ENCODE results near the gene WDR55. TPM values are rescaled to one million over a fixed set of nuclear protein-coding genes. Genes with fewer than 3 reads are reported as not detected.

Gene WDR55
- total RNA-seq, 6 experiments from 2014 or later, result 13.3 to 18.4 (median 15.0) TPM

- peak overlapping the region; percentile 80 to 94 (median 91) for H3K27ac ChIP-seq
- WGBS (ENCODE audit: insufficient coverage, low coverage, low lambda C conversion rate, missing lambda C conversion rate), result 0% methylated on average over 16 of the region's 51 CpGs
These were observed 32.2 kb upstream of the WDR55 start for GRCh38 chr5:140632366-140633020.

GRCh38 chr5:140633021-140633471, 31.7 kb upstream of the WDR55 start, which contains the start of gene CD14:
TSS of gene CD14 (minus strand) at chr5:140633175. CDS start at chr5:140633071, 104 bp downstream.
- peak within 1 kb of the TSS; percentile 61 to 72 (median 69) for H3K4me3 ChIP-seq
- H3K9me3 ChIP-seq, result no peaks in the 10 kb centered on the region
- peaks cover 0 to 20% (median 7%) of the 10 kb centered on the region in 4 donors for H3K4me1 ChIP-seq
- peak within 1 kb of the TSS; percentile 80 to 94 (median 91) for H3K27ac ChIP-seq
- H3K27me3 ChIP-seq, result no peaks in the 10 kb centered on the region
- WGBS (ENCODE audit: insufficient coverage, low coverage, low lambda C conversion rate, missing lambda C conversion rate), result 4% methylated on average over 12 of the region's 16 CpGs
- no peaks in the 10 kb centered on the region for H3K36me3 ChIP-seq
- peak; percentile 83 to 89 (median 85) for DNase-seq
- intact Hi-C loops (cut with DNase I), result loop anchor here (10.0 kb wide), 1 partner anchor 68 kb away; the partner anchor contains the start of genes APBB3 (in 2 of the 2) and SLC35A4 (in 2 of the 2)
- peak; percentile 65 to 74 (median 68) for ATAC-seq
- TF ChIP-seq CTCF (IDR thresholded peaks at IDR 0.05) (no peak), POLR2A (IDR thresholded peaks at IDR 0.05) (peak; percentile 79)

More at GRCh38 chr5:140632366-140633020, 32.2 kb upstream of the WDR55 start:
- H3K4me1 ChIP-seq, result peaks cover 0 to 19% (median 6%) of the 10 kb centered on the region in 4 donors
- ATAC-seq, result peak; percentile 32 to 60 (median 46)
- DNase-seq, result peak; percentile 74 to 81 (median 76)
- no peaks in the 10 kb centered on the region for H3K36me3 ChIP-seq
- no peak for TF ChIP-seq CTCF (IDR thresholded peaks at IDR 0.05)
- peak; percentile 10 for TF ChIP-seq POLR2A (IDR thresholded peaks at IDR 0.05)
- no peaks in the 10 kb centered on the region for H3K27me3 ChIP-seq
- intact Hi-C loops (cut with DNase I), result loop anchor here (10.0 kb wide), 1 partner anchor 68 kb away; the partner anchor contains the start of genes APBB3 (in 2 of the 2) and SLC35A4 (in 2 of the 2)
- peak overlapping the region; percentile 61 to 72 (median 69) for H3K4me3 ChIP-seq
- H3K9me3 ChIP-seq, result no peaks in the 10 kb centered on the region

- peaks cover 0 to 25% (median 9%) of the 10 kb centered on the region in 4 donors for H3K4me1 ChIP-seq
- no peak for ATAC-seq
- no peak for TF ChIP-seq CTCF (IDR thresholded peaks at IDR 0.05)
- no peaks in the 10 kb centered on the region for H3K27me3 ChIP-seq
- DNase-seq, result peak in 1 of 3 donors; percentile 30
- 61% methylated on average over 2 of the region's 2 CpGs for WGBS (ENCODE audit: insufficient coverage, low coverage, low lambda C conversion rate, missing lambda C conversion rate)
- H3K27ac ChIP-seq, result peak overlapping the region; percentile 80 to 94 (median 91)
- H3K9me3 ChIP-seq, result no peaks in the 10 kb centered on the region
- H3K36me3 ChIP-seq, result no peaks in the 10 kb centered on the region
- intact Hi-C loops (cut with DNase I), result loop anchor here (10.0 kb wide), 1 partner anchor 69 kb away; the partner anchor contains the start of genes APBB3 (in 2 of the 2) and SLC35A4 (in 2 of the 2)
- H3K4me3 ChIP-seq, result peak overlapping the region in 2 of 3 donors; percentile 69 to 72
These were observed 31.2 kb upstream of the WDR55 start for GRCh38 chr5:140633501-140633900.

GRCh38 chr5:140634103-140634502, 30.6 kb upstream of the WDR55 start:
- intact Hi-C loops (cut with DNase I), result loop anchor here (10.0 kb wide), 1 partner anchor 69 kb away; the partner anchor contains the start of genes APBB3 (in 2 of the 2) and SLC35A4 (in 2 of the 2)
- no peaks in the 10 kb centered on the region for H3K36me3 ChIP-seq
- WGBS (ENCODE audit: insufficient coverage, low coverage, low lambda C conversion rate, missing lambda C conversion rate), result 19% methylated on average over 3 of the region's 3 CpGs
- no peaks in the 10 kb centered on the region for H3K9me3 ChIP-seq
- peak overlapping the region; percentile 80 to 94 (median 91) for H3K27ac ChIP-seq
- peak overlapping the region in 1 of 3 donors; percentile 72 for H3K4me3 ChIP-seq
- peak; percentile 13 to 38 (median 26) for ATAC-seq
- TF ChIP-seq CTCF (IDR thresholded peaks at IDR 0.05) (no peak), POLR2A (IDR thresholded peaks at IDR 0.05) (peak; percentile 40)
- no peak for DNase-seq
- H3K4me1 ChIP-seq, result peaks cover 0 to 27% (median 11%) of the 10 kb centered on the region in 4 donors
- no peaks in the 10 kb centered on the region for H3K27me3 ChIP-seq
